Neural progenitor cell (in vitro differentiated cells): Measurements from ENCODE around the gene KLK1. TPM values are rescaled to one million over a fixed set of nuclear protein-coding genes. Genes with fewer than 3 reads are reported as not detected.
A peak's percentile ranks its signal among the peaks of the same experiment; 100 is the strongest.

Experiments
- DNase-seq: peaks from one replicate; pipeline ENCODE4 v3.0.0-alpha.2; 2016; ENCODE audit warnings: low spot score
- H2AFZ ChIP-seq: fragments of 200-600 bp; sonication (generic); replicated peaks from 2 replicates; pipeline ENCODE4 v1.6.1; 2016; ENCODE audit warnings: antibody characterized with exemption
- H3F3A ChIP-seq: fragments of 200-600 bp; sonication (generic); 2 replicates; pipeline ENCODE4 v1.6.1; 2016; ENCODE audit warnings: antibody characterized with exemption, low read depth
- H3K27ac ChIP-seq: fragments of 200-600 bp; sonication (generic); 2 replicates; pipeline ENCODE4 v1.5.1; 2016; ENCODE audit warnings: mild to moderate bottlenecking
- H3K27me3 ChIP-seq: fragments of 200-600 bp; sonication (generic); 2 replicates; pipeline ENCODE4 v1.6.1; 2016; ENCODE audit warnings: mild to moderate bottlenecking, moderate library complexity
- H3K36me3 ChIP-seq: fragments of 200-600 bp; sonication (generic); 2 replicates; pipeline ENCODE4 v1.5.1; 2016
- H3K4me1 ChIP-seq: fragments of 200-600 bp; sonication (generic); 2 replicates; pipeline ENCODE4 v1.6.1; 2016; ENCODE audit warnings: mixed run types
- H3K4me2 ChIP-seq: fragments of 200-600 bp; sonication (generic); 2 replicates; pipeline ENCODE4 v1.6.1; 2016
- H3K4me3 ChIP-seq: fragments of 200-600 bp; sonication (generic); 2 replicates; pipeline ENCODE4 v1.5.1; 2016
- H3K79me2 ChIP-seq: fragments of 200-600 bp; sonication (generic); 2 replicates; pipeline ENCODE4 v1.6.1; 2016; ENCODE audit warnings: low read depth
- H3K9ac ChIP-seq: fragments of 200-600 bp; sonication (generic); 2 replicates; pipeline ENCODE4 v1.6.1; 2016
- H3K9me3 ChIP-seq: fragments of 200-600 bp; sonication (generic); 2 replicates; pipeline ENCODE4 v1.5.1; 2016; ENCODE audit warnings: low read depth
- H4K20me1 ChIP-seq: fragments of 200-600 bp; sonication (generic); 2 replicates; pipeline ENCODE4 v1.6.1; 2016; ENCODE audit warnings: low read depth
- H3K27ac Mint-ChIP-seq: 3 replicates; pipeline ENCODE4 v1.8.0; 2021; ENCODE audit warnings: mixed read lengths
- H3K27me3 Mint-ChIP-seq: 2 replicates; pipeline ENCODE4 v1.8.0; 2022; ENCODE audit warnings: low read depth, mild to moderate bottlenecking, inconsistent platforms, moderate library complexity, mixed read lengths; ENCODE audit not compliant: insufficient read depth
- H3K36me3 Mint-ChIP-seq: 3 replicates; pipeline ENCODE4 v1.8.0; 2021; ENCODE audit warnings: mixed read lengths
- H3K4me1 Mint-ChIP-seq: 3 replicates; pipeline ENCODE4 v1.8.0; 2021; ENCODE audit warnings: mixed read lengths
- H3K4me3 Mint-ChIP-seq: 3 replicates; pipeline ENCODE4 v1.8.0; 2021; ENCODE audit warnings: mild to moderate bottlenecking, moderate library complexity, mixed read lengths
- H3K9me3 Mint-ChIP-seq: 3 replicates; pipeline ENCODE4 v1.8.0; 2020; ENCODE audit warnings: mixed read lengths
- EZH2 ChIP-seq: fragments of 200-600 bp; sonication (generic); IDR thresholded peaks from 2 replicates; pipeline ENCODE4 v1.6.1; 2017; ENCODE audit warnings: antibody characterized with exemption, mild to moderate bottlenecking, moderate library complexity
- EZH2phosphoT487 ChIP-seq: fragments of 200-600 bp; sonication (generic); IDR thresholded peaks from 2 replicates; pipeline ENCODE4 v1.6.1; 2017; ENCODE audit warnings: antibody characterized with exemption
- total RNA-seq: library from RNA; depleted of rRNA; stranded (reverse); fragments of >200 nt; gene quantifications from 2 replicates; pipeline ENCODE4 v1.2.3, GENCODE V29; 2015; ENCODE audit warnings: low replicate concordance
- TF ChIP-seq, protein P1 (sequence below): fragments of 200-600 bp; sonication (generic); IDR thresholded peaks from 2 replicates; pipeline ENCODE4 v1.5.1; 2017; ENCODE audit warnings: antibody characterized with exemption, mild to moderate bottlenecking

The KLK1 gene
- not detected in 2 replicates for total RNA-seq

DNA sequence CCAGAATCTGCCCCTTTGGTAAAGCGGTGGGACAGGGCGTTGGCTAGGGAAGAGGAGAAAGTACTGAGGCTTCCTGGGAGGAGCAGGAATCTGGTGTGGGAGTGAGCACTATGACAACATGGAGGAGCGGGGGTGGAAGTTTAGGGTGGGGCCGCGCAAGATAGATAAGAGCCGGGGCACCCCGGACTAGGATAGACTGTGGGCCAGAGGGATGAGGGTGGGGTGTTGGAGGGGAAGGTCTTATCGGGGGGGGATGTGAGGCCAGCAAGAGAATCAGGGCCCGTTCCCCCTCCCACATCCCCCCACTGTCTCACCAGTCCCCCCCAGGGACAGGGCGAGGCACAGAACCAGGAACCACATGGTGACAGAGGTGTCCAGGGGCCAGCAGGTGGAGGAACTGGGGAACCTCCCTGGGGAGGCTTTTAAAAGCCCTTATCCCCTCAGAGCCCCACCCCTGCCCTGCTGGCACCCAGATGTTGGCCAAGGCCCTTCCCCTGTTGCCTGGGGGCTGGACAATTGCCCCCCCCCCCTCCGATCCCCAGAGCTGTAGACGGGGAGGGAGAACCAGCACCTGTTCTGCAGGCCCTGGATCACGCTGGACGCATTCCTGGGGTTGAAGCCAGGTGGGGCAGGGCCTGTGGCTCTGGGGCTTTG, at the start of gene KLK1:
TSS of gene KLK1 (minus strand) at position 399 of the 654 bp plus-strand sequence. CDS start at position 360, 39 bp downstream.
- Histone ChIP-seq H3K79me2 (no peaks in the 10 kb centered on the region), H3K27ac (no peak within 1 kb of the TSS), H3K4me3 (no peak within 1 kb of the TSS), H3K9ac (no peak within 1 kb of the TSS), H2AFZ (no peak within 1 kb of the TSS), H3K4me1 (no peaks in the 10 kb centered on the region), H4K20me1 (no peaks in the 10 kb centered on the region), H3K36me3 (no peaks in the 10 kb centered on the region), H3K27me3 (peaks cover 76% of the 10 kb centered on the region), H3F3A (no peaks in the 10 kb centered on the region), H3K9me3 (no peaks in the 10 kb centered on the region), H3K4me2 (no peak within 1 kb of the TSS)
- Mint-ChIP-seq H3K27me3 (peaks cover 49% of the 10 kb centered on the region), H3K9me3 (peaks cover 7% of the 10 kb centered on the region), H3K27ac (no peak within 1 kb of the TSS), H3K4me3 (no peak within 1 kb of the TSS), H3K36me3 (no peaks in the 10 kb centered on the region), H3K4me1 (peaks cover 12% of the 10 kb centered on the region)
- TF ChIP-seq, protein P1, sequence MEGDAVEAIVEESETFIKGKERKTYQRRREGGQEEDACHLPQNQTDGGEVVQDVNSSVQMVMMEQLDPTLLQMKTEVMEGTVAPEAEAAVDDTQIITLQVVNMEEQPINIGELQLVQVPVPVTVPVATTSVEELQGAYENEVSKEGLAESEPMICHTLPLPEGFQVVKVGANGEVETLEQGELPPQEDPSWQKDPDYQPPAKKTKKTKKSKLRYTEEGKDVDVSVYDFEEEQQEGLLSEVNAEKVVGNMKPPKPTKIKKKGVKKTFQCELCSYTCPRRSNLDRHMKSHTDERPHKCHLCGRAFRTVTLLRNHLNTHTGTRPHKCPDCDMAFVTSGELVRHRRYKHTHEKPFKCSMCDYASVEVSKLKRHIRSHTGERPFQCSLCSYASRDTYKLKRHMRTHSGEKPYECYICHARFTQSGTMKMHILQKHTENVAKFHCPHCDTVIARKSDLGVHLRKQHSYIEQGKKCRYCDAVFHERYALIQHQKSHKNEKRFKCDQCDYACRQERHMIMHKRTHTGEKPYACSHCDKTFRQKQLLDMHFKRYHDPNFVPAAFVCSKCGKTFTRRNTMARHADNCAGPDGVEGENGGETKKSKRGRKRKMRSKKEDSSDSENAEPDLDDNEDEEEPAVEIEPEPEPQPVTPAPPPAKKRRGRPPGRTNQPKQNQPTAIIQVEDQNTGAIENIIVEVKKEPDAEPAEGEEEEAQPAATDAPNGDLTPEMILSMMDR, result no peak
- no peak for TF ChIP-seq EZH2
- TF ChIP-seq EZH2phosphoT487, result no peak
- no peak for DNase-seq

DNA sequence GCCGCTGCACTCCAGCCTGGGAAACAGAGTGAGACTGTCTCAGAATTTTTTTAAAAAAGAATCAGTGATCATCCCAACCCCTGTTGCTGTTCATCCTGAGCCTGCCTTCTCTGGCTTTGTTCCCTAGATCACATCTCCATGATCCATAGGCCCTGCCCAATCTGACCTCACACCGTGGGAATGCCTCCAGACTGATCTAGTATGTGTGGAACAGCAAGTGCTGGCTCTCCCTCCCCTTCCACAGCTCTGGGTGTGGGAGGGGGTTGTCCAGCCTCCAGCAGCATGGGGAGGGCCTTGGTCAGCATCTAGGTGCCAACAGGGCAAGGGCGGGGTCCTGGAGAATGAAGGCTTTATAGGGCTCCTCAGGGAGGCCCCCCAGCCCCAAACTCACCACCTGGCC, 49.5 kb upstream of the KLK1 start, which contains the start of gene KLK2:
TSS of gene KLK2 (plus strand) at position 384 of the 400 bp plus-strand sequence. CDS start 35 bp downstream, outside the sequence.
- Mint-ChIP-seq H3K9me3 (no peaks in the 10 kb centered on the region), H3K4me1 (no peaks in the 10 kb centered on the region), H3K4me3 (no peak within 1 kb of the TSS), H3K36me3 (no peaks in the 10 kb centered on the region), H3K27me3 (peaks cover 10% of the 10 kb centered on the region), H3K27ac (no peak within 1 kb of the TSS)
- no peaks in the 10 kb centered on the region for H3K4me1 ChIP-seq
- no peaks in the 10 kb centered on the region for H4K20me1 ChIP-seq
- H3K4me3 ChIP-seq, result no peak within 1 kb of the TSS
- no peak for DNase-seq
- H3K9ac ChIP-seq, result no peak within 1 kb of the TSS
- H3K27ac ChIP-seq, result no peak within 1 kb of the TSS
- no peaks in the 10 kb centered on the region for H3K36me3 ChIP-seq
- no peaks in the 10 kb centered on the region for H3K9me3 ChIP-seq
- no peaks in the 10 kb centered on the region for H3K79me2 ChIP-seq
- H2AFZ ChIP-seq, result no peak within 1 kb of the TSS
- TF ChIP-seq EZH2phosphoT487, result no peak
- TF ChIP-seq, protein P1, result no peak
- no peak for TF ChIP-seq EZH2
- peaks cover 81% of the 10 kb centered on the region for H3K27me3 ChIP-seq
- no peaks in the 10 kb centered on the region for H3F3A ChIP-seq
- no peak within 1 kb of the TSS for H3K4me2 ChIP-seq

DNA sequence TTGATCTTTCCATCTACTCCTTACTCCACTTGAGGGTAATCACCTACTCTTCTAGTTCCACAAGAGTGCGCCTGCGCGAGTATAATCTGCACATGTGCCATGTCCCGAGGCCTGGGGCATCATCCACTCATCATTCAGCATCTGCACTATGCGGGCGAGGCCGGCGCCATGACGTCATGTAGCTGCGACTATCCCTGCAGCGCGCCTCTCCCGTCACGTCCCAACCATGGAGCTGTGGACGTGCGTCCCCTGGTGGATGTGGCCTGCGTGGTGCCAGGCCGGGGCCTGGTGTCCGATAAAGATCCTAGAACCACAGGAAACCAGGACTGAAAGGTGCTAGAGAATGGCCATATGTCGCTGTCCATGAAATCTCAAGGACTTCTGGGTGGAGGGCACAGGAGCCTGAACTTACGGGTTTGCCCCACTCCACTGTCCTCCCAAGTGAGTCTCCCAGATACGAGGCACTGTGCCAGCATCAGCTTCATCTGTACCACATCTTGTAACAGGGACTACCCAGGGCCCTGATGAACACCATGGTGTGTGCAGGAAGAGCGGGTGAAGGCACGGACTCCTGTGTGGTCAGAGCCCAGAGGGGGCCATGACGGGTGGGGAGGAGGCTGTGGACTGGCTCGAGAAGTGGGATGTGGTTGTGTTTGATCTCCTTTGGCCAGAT, 47.0 kb upstream of the KLK1 start:
- Histone ChIP-seq H3K4me2 (no peak overlapping the region), H3K9ac (no peak overlapping the region), H3K36me3 (no peaks in the 10 kb centered on the region), H3F3A (no peaks in the 10 kb centered on the region), H3K27ac (no peak overlapping the region), H3K27me3 (peaks cover 98% of the 10 kb centered on the region), H3K4me3 (no peak overlapping the region), H3K4me1 (no peaks in the 10 kb centered on the region), H4K20me1 (no peaks in the 10 kb centered on the region), H3K79me2 (no peaks in the 10 kb centered on the region), H3K9me3 (no peaks in the 10 kb centered on the region), H2AFZ (no peak overlapping the region)
- H3K4me1 Mint-ChIP-seq, result no peaks in the 10 kb centered on the region
- H3K27ac Mint-ChIP-seq, result no peak overlapping the region
- no peak overlapping the region for H3K4me3 Mint-ChIP-seq
- no peaks in the 10 kb centered on the region for H3K36me3 Mint-ChIP-seq
- peak; percentile 5 for DNase-seq
- TF ChIP-seq, protein P1, result peak; percentile 12
- no peak for TF ChIP-seq EZH2
- H3K27me3 Mint-ChIP-seq, result peaks cover 7% of the 10 kb centered on the region
- H3K9me3 Mint-ChIP-seq, result no peaks in the 10 kb centered on the region
